Upper lobe of left lung (tissue), 6 donors: ENCODE measurements around the gene ZGLP1. TPM values are rescaled to one million over a fixed set of nuclear protein-coding genes. Genes with fewer than 3 reads are reported as not detected.

Experiments used
- ATAC-seq, 2 donors: fragments of 200-7000 bp; cut with Tn5 transposase; one replicate each; pipeline ENCODE4 v1.9.1; 2022; ENCODE audit warnings: mild to moderate bottlenecking in 2 of 2, moderate library complexity in 2 of 2; ENCODE audit not compliant: low FRiP score in 2 of 2
- DNase-seq, 2 donors: peaks; one replicate each; pipeline ENCODE4 v3.0.0-alpha.2; 2019 to 2020
- H3K27ac ChIP-seq, 4 donors: fragments of 200-600 bp; sonication (generic); one replicate each; pipeline ENCODE4 v1.5.1; 2016 to 2019
- H3K27me3 ChIP-seq, 4 donors: fragments of 200-600 bp; sonication (generic); one replicate each; pipeline ENCODE4 v1.5.1; 2017 to 2019
- H3K36me3 ChIP-seq, 4 donors: fragments of 200-600 bp; sonication (generic); one replicate each; pipeline ENCODE4 v1.5.1; 2016 to 2019
- H3K4me1 ChIP-seq, 4 donors: fragments of 200-600 bp; sonication (generic); one replicate each; pipeline ENCODE4 v1.5.1; 2018 to 2019
- H3K4me3 ChIP-seq, 4 donors: fragments of 200-600 bp; sonication (generic); one replicate each; pipeline ENCODE4 v1.5.1; 2017 to 2019; ENCODE audit warnings: mild to moderate bottlenecking in 2 of 4, moderate library complexity in 1 of 4
- H3K9me3 ChIP-seq, 4 donors: fragments of 200-600 bp; sonication (generic); one replicate each; pipeline ENCODE4 v1.5.1; 2018 to 2019
- EP300 ChIP-seq, 4 donors: sonication (generic); formaldehyde crosslinking; IDR thresholded peaks; one replicate each; pipeline ENCODE4 v1.5.1; 2017; ENCODE audit warnings: antibody characterized with exemption in 4 of 4, control low read depth in 2 of 4
- POLR2A ChIP-seq, 4 donors: fragments of 450-650 bp; IDR thresholded peaks; one replicate each; pipeline ENCODE4 v1.5.1; 2016 to 2017; ENCODE audit warnings: antibody characterized with exemption in 4 of 4, mild to moderate bottlenecking in 2 of 4
- POLR2AphosphoS5 ChIP-seq, 2 donors: sonication (generic); formaldehyde crosslinking; IDR thresholded peaks; one replicate each; pipeline ENCODE4 v1.5.1; 2017; ENCODE audit warnings: antibody characterized with exemption in 2 of 2
- WGBS, 2 donors: methylation state at CpG; one replicate each; pipeline ENCODE4 v1.1.5; 2017 to 2018; 5-methylcytosine and 5-hydroxymethylcytosine counted together
- total RNA-seq, 6 donors: library from RNA; depleted of rRNA in 4 of 6; stranded (reverse); fragments of >200 nt in 4 of 6; gene quantifications; one replicate each; pipeline versions ENCODE4 v1.1.0 to v1.2.1, GENCODE V29; 2016 to 2021
- TF ChIP-seq, protein P1 (sequence below), 6 experiments: fragments of 450-650 bp in 4 of 6; fragments of 200-600 bp in 2 of 6; sonication (generic) in 2 of 6; IDR thresholded peaks; one replicate each; pipeline ENCODE4 v1.5.1; 2016 to 2019; ENCODE audit warnings: antibody characterized with exemption in 6 of 6
- donor health status: DM: no; HTN: no; CAD: no; lungs with moderate emphysema.
- donor health status: DM: no; HTN: yes; CAD: no; lungs with severe emphysema.

The ZGLP1 gene
- total RNA-seq, 6 donors from 2014 or later, result 1.8 to 21.6 (median 5.4) TPM

- H3K9me3 ChIP-seq, result no peaks in the 10 kb centered on the region
- peaks cover 21 to 43% (median 36%) of the 10 kb centered on the region in 4 donors for H3K36me3 ChIP-seq
- H3K27me3 ChIP-seq, result peaks cover 0 to 13% (median 7%) of the 10 kb centered on the region in 4 donors
- H3K4me1 ChIP-seq, result peaks cover 78 to 100% (median 99%) of the 10 kb centered on the region in 4 donors
- WGBS, 2 donors, result 0 to 7% methylated on average over 23 to 46 of the region's 59 CpGs
- TF ChIP-seq POLR2A (IDR thresholded peaks at IDR 0.05), result peak in 2 of 4 donors; percentile 35 to 56
- TF ChIP-seq POLR2AphosphoS5 (IDR thresholded peaks at IDR 0.05), result peak; percentile 55 to 58
- TF ChIP-seq, protein P1, sequence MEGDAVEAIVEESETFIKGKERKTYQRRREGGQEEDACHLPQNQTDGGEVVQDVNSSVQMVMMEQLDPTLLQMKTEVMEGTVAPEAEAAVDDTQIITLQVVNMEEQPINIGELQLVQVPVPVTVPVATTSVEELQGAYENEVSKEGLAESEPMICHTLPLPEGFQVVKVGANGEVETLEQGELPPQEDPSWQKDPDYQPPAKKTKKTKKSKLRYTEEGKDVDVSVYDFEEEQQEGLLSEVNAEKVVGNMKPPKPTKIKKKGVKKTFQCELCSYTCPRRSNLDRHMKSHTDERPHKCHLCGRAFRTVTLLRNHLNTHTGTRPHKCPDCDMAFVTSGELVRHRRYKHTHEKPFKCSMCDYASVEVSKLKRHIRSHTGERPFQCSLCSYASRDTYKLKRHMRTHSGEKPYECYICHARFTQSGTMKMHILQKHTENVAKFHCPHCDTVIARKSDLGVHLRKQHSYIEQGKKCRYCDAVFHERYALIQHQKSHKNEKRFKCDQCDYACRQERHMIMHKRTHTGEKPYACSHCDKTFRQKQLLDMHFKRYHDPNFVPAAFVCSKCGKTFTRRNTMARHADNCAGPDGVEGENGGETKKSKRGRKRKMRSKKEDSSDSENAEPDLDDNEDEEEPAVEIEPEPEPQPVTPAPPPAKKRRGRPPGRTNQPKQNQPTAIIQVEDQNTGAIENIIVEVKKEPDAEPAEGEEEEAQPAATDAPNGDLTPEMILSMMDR (IDR thresholded peaks at IDR 0.05), result no peak
- no peak for TF ChIP-seq EP300 (IDR thresholded peaks at IDR 0.05)
- H3K27ac ChIP-seq, result peak within 1 kb of the TSS; percentile 76 to 85 (median 78)
- DNase-seq (peak; percentile 80 to 91), ATAC-seq (peak; percentile 31 to 58)
- H3K4me3 ChIP-seq, result peak within 1 kb of the TSS in 3 of 4 donors; percentile 32 to 64 (median 43)
Measured at GRCh38 chr19:10286803-10287737, 22.5 kb downstream of the ZGLP1 start, which contains the start of gene ICAM4. Gene ICAM4, plus strand, starts transcription at chr19:10286955. Its CDS starts 58 bp downstream, at chr19:10287013.

- Histone ChIP-seq H3K27ac (peak overlapping the region in 3 of 4 donors; percentile 76 to 85 (median 77)), H3K4me3 (peak overlapping the region in 1 of 4 donors; percentile 34), H3K36me3 (peaks cover 21 to 57% (median 43%) of the 10 kb centered on the region in 4 donors), H3K4me1 (peaks cover 62 to 93% (median 85%) of the 10 kb centered on the region in 4 donors), H3K9me3 (no peaks in the 10 kb centered on the region), H3K27me3 (peaks cover 0 to 8% (median 6%) of the 10 kb centered on the region in 4 donors)
- TF ChIP-seq, protein P1 (IDR thresholded peaks at IDR 0.05), result no peak
- WGBS, 2 donors, result 76 to 85% methylated on average over 2 of the region's 4 CpGs
- DNase-seq (no peak), ATAC-seq (no peak)
Measured at GRCh38 chr19:10285393-10285792, 24.2 kb downstream of the ZGLP1 start.

GRCh38 chr19:10284960-10285278, 24.7 kb downstream of the ZGLP1 start:
- TF ChIP-seq, protein P1 (IDR thresholded peaks at IDR 0.05), result no peak
- no peak for TF ChIP-seq EP300 (IDR thresholded peaks at IDR 0.05)
- TF ChIP-seq POLR2AphosphoS5 (IDR thresholded peaks at IDR 0.05), result no peak
- no peak for TF ChIP-seq POLR2A (IDR thresholded peaks at IDR 0.05)
- Histone ChIP-seq H3K27ac (peak overlapping the region; percentile 74 to 77 (median 75)), H3K4me3 (peak overlapping the region in 1 of 4 donors; percentile 34), H3K27me3 (peaks cover 0 to 7% (median 5%) of the 10 kb centered on the region in 4 donors), H3K9me3 (no peaks in the 10 kb centered on the region), H3K4me1 (peaks cover 62 to 93% (median 84%) of the 10 kb centered on the region in 4 donors), H3K36me3 (peaks cover 21 to 62% (median 47%) of the 10 kb centered on the region in 4 donors)
- DNase-seq (peak in 1 of 2 donors; percentile 61), ATAC-seq (no peak)
- whole genome bisulfite sequencing, 2 donors, result 90 to 92% methylated on average over 8 to 12 of the region's 13 CpGs

- Histone ChIP-seq H3K4me3 (peak overlapping the region in 1 of 4 donors; percentile 34), H3K27me3 (peaks cover 0 to 7% (median 0%) of the 10 kb centered on the region in 4 donors), H3K4me1 (peaks cover 61 to 93% (median 83%) of the 10 kb centered on the region in 4 donors), H3K9me3 (no peaks in the 10 kb centered on the region), H3K36me3 (peaks cover 21 to 68% (median 52%) of the 10 kb centered on the region in 4 donors), H3K27ac (peak overlapping the region; percentile 74 to 77 (median 75))
- DNase-seq (peak in 1 of 2 donors; percentile 59), ATAC-seq (no peak)
- WGBS, 2 donors, result 86 to 87% methylated on average over 22 to 34 of the region's 34 CpGs
- TF ChIP-seq EP300 (IDR thresholded peaks at IDR 0.05), result no peak
Measured at GRCh38 chr19:10284065-10284959, 25.3 kb downstream of the ZGLP1 start.
